HEK293T (cell line): ENCODE measurements around the gene SMARCC1.

Experiments
- ARNT ChIP-seq: fragments of 450-650 bp; IDR thresholded peaks from 2 replicates; pipeline ENCODE4 v1.6.1; 2017; ENCODE audit warnings: mild to moderate bottlenecking
- BHLHE40 ChIP-seq: fragments of 450-650 bp; IDR thresholded peaks from 2 replicates; pipeline ENCODE4 v1.6.1; 2016; ENCODE audit warnings: mild to moderate bottlenecking, moderate library complexity, borderline replicate concordance
- FOXA1 ChIP-seq: fragments of 450-650 bp; IDR thresholded peaks from 2 replicates; pipeline ENCODE4 v1.6.1; 2016; ENCODE audit warnings: mild to moderate bottlenecking
- FOXK2 ChIP-seq: fragments of 450-650 bp; IDR thresholded peaks from 2 replicates; pipeline ENCODE4 v1.6.1; 2016; ENCODE audit warnings: mild to moderate bottlenecking
- LEF1 ChIP-seq: fragments of 450-650 bp; IDR thresholded peaks from 2 replicates; pipeline ENCODE4 v1.6.1; 2017; ENCODE audit warnings: mild to moderate bottlenecking, borderline replicate concordance
- SUZ12 ChIP-seq: fragments of 450-650 bp; IDR thresholded peaks from 2 replicates; pipeline ENCODE4 v1.6.1; 2016; ENCODE audit warnings: mild to moderate bottlenecking
- ZNF384 ChIP-seq: fragments of 450-650 bp; IDR thresholded peaks from 2 replicates; pipeline ENCODE4 v1.6.1; 2016

GRCh38 chr3:47685037-47685436, 96.7 kb downstream of the SMARCC1 start:
- TF ChIP-seq LEF1 (no peak), FOXK2 (no peak), SUZ12 (no peak), BHLHE40 (no peak), ZNF384 (no peak), FOXA1 (no peak), ARNT (no peak)
